Natural killer cell (primary cell): Measurements from ENCODE around the gene ZNF160. TPM values are rescaled to one million over a fixed set of nuclear protein-coding genes. Genes with fewer than 3 reads are reported as not detected.
"Not testable (repeated sequence)": the region's sequence is repeated elsewhere in the genome, so short reads cannot be mapped to it uniquely, and the experiment has no call there.

Source experiments
- ATAC-seq, 3 donors: fragments of 150-1000 bp in 2 of 3; fragments of 200-7000 bp in 1 of 3; cut with Tn5 transposase; 1 replicate in 1 of 3; 2 replicates in 2 of 3; pipeline ENCODE4 v1.10.0; 2021; ENCODE audit warnings: mild to moderate bottlenecking in 2 of 3, moderate library complexity in 2 of 3
- DNase-seq, 2 donors: peaks; one replicate each; pipeline versions ENCODE4 v3.0.0 to v3.0.0-alpha.2; 2013 to 2021; ENCODE audit warnings: mixed read lengths in 1 of 2
- H3K27ac ChIP-seq: one replicate; pipeline ENCODE4 v1.5.1; 2013; ENCODE audit warnings: mild to moderate bottlenecking, low read length
- H3K27me3 ChIP-seq: one replicate; pipeline ENCODE4 v1.6.1; 2013; ENCODE audit warnings: low read length; ENCODE audit not compliant: control insufficient read depth, insufficient read depth
- H3K36me3 ChIP-seq: one replicate; pipeline ENCODE4 v1.6.1; 2013; ENCODE audit warnings: low read length; ENCODE audit not compliant: control insufficient read depth, insufficient read depth
- H3K4me1 ChIP-seq: one replicate; pipeline ENCODE4 v1.6.1; 2013; ENCODE audit warnings: low read length; ENCODE audit not compliant: control insufficient read depth, insufficient read depth
- H3K4me3 ChIP-seq: one replicate; pipeline ENCODE4 v1.5.1; 2013; ENCODE audit warnings: low read length
- H3K9me3 ChIP-seq: one replicate; pipeline ENCODE4 v1.6.1; 2013; ENCODE audit warnings: low read length; ENCODE audit not compliant: control insufficient read depth, insufficient read depth
- H3K27ac Mint-ChIP-seq, 2 donors: one replicate each; pipeline ENCODE4 v1.8.0; 2022; ENCODE audit warnings: mild to moderate bottlenecking in 2 of 2, mixed read lengths in 2 of 2, moderate library complexity in 1 of 2
- H3K27me3 Mint-ChIP-seq, 2 donors: one replicate each; pipeline ENCODE4 v1.8.0; 2022; ENCODE audit warnings: low read depth in 2 of 2, mixed read lengths in 2 of 2
- H3K36me3 Mint-ChIP-seq: one replicate; pipeline ENCODE4 v1.8.0; 2022; ENCODE audit warnings: mixed read lengths
- H3K4me1 Mint-ChIP-seq, 2 donors: one replicate each; pipeline ENCODE4 v1.8.0; 2022; ENCODE audit warnings: mixed read lengths in 2 of 2
- H3K4me3 Mint-ChIP-seq: one replicate; pipeline ENCODE4 v1.8.0; 2022; ENCODE audit warnings: mild to moderate bottlenecking, moderate library complexity, mixed read lengths
- H3K9me3 Mint-ChIP-seq, 2 donors: one replicate each; pipeline ENCODE4 v1.8.0; 2022; ENCODE audit warnings: mixed read lengths in 2 of 2
- CTCF ChIP-seq: fragments of 200-600 bp; IDR thresholded peaks from one replicate; pipeline ENCODE4 v1.8.0; 2022; ENCODE audit warnings: antibody characterized with exemption
- WGBS: methylation state at CpG from one replicate; pipeline ENCODE4 v1.1.7; 2013; ENCODE audit warnings: missing lambda C conversion rate; ENCODE audit not compliant: insufficient coverage; 5-methylcytosine and 5-hydroxymethylcytosine counted together
- intact Hi-C: fragments of 100-400 bp; cut with micrococcal nuclease; formaldehyde crosslinking; loops from one replicate; pipeline ENCODE4 v1.14.2; 2022
- total RNA-seq, 4 donors: library from RNA; stranded (reverse); fragments of 120-200 nt in 1 of 4; gene quantifications; one replicate each; pipeline versions ENCODE4 v1.2.3 to v1.2.4, GENCODE V29; 2013 to 2022

The ZNF160 gene
- total RNA-seq, 3 donors from 2014 or later (not counting 1 experiment from before 2014, with no cell fraction given), result 43.9 to 54.9 (median 54.7) TPM

- no peak for DNase-seq
- H3K36me3 ChIP-seq, result no peaks in the 10 kb centered on the region
- peaks cover 5% of the 10 kb centered on the region for H3K27me3 ChIP-seq
- H3K4me1 Mint-ChIP-seq, result peaks cover 7 to 21% of the 10 kb centered on the region in 2 donors
- peaks cover 3 to 7% of the 10 kb centered on the region in 2 donors for H3K9me3 Mint-ChIP-seq
- no peak for ATAC-seq
- peaks cover 15% of the 10 kb centered on the region for H3K4me1 ChIP-seq
- intact Hi-C loops, result no loop called here
- H3K27me3 Mint-ChIP-seq, result no peaks in the 10 kb centered on the region
- no peak for TF ChIP-seq CTCF
- H3K4me3 ChIP-seq, result no peak overlapping the region
- H3K9me3 ChIP-seq, result peaks cover 24% of the 10 kb centered on the region
- H3K36me3 Mint-ChIP-seq, result peaks cover 18% of the 10 kb centered on the region
- 94% methylated on average over 3 of the region's 4 CpGs for WGBS
- peak overlapping the region in 1 of 2 donors; percentile 59 for H3K27ac Mint-ChIP-seq
- H3K4me3 Mint-ChIP-seq, result peak overlapping the region; percentile 69
- no peak overlapping the region for H3K27ac ChIP-seq
Observed at GRCh38 chr19:53131085-53131590, 27.9 kb upstream of the ZNF160 start.

DNA sequence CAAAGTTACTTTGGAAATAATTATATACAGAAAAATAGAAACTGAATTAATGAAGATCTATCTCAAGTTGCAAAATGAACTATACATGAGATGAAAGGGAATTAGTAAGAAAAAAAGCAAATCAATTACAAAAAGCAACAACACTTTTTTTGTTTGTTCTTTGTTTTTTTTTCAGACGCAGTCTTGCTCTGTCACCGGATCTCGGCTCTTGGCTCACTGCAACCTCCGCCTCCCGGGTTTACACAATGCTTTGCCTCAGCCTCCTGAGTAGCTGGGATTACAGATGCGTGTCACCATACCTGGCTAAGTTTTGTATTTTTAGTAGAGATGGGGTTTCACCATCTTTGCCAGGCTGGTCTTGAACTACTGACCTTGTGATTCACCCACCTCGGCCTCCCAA lies 27.3 kb upstream of the ZNF160 start:
- Mint-ChIP-seq H3K4me3 (no peak overlapping the region), H3K9me3 (peaks cover 3 to 4% of the 10 kb centered on the region in 2 donors), H3K27me3 (no peaks in the 10 kb centered on the region), H3K27ac (no peak overlapping the region), H3K4me1 (peaks cover 7 to 21% of the 10 kb centered on the region in 2 donors), H3K36me3 (peaks cover 14% of the 10 kb centered on the region)
- DNase-seq (no peak), ATAC-seq (no peak)
- Histone ChIP-seq H3K4me1 (peaks cover 15% of the 10 kb centered on the region), H3K36me3 (no peaks in the 10 kb centered on the region), H3K27ac (no peak overlapping the region), H3K9me3 (peaks cover 24% of the 10 kb centered on the region), H3K27me3 (peaks cover 5% of the 10 kb centered on the region), H3K4me3 (no peak overlapping the region)
- intact Hi-C loops, result no loop called here
- WGBS, result 98% methylated on average over 7 of the region's 7 CpGs
- TF ChIP-seq CTCF, result no peak

DNA sequence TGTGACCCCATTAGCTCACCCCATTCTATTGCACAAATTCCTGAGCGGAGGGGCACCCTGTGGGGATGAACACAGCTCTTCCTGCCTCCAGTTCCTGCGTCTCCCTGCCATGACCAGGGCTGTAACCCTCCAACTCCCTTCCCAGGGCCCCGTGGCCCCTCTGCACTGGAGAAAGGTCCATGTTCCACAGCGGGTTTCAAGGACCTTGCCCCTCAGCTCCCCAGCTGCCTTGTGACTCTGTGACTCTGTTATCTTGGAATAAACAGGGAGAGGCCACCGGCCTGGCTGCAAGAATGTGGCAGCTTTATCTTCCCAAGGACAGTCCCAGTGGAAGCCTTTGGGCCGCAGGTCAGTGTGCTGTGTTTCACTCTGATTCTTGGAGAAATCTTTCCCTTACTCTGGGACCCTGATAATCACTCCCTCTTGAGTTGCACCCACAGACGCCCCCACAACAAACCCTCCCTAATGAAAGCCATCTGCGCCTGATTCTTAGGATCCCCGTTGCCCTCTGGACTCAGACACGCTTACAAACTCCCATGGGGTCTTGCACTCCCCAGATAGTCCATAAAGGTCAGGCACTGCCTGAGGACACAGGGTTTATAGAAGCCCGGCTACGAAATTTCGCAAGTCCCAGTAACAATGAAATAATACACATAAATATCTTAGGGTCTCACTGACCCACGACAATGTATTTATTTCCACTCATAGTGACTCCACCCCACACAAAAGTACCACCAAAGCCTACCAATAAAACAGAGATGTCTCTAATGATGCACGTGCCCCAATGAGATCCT lies 23.7 kb upstream of the ZNF160 start:
- H3K27ac ChIP-seq, H3K27me3 Mint-ChIP-seq, H3K4me3 ChIP-seq, intact Hi-C loops, H3K36me3 ChIP-seq, H3K9me3 ChIP-seq, ATAC-seq, DNase-seq, H3K4me1 ChIP-seq, H3K27me3 ChIP-seq, H3K36me3 Mint-ChIP-seq, H3K9me3 Mint-ChIP-seq, H3K4me3 Mint-ChIP-seq, H3K27ac Mint-ChIP-seq: not testable (repeated sequence)
- peaks cover 4 to 17% of the 10 kb centered on the region in 2 donors for H3K4me1 Mint-ChIP-seq
- WGBS, result 87% methylated on average over 8 of the region's 15 CpGs

DNA sequence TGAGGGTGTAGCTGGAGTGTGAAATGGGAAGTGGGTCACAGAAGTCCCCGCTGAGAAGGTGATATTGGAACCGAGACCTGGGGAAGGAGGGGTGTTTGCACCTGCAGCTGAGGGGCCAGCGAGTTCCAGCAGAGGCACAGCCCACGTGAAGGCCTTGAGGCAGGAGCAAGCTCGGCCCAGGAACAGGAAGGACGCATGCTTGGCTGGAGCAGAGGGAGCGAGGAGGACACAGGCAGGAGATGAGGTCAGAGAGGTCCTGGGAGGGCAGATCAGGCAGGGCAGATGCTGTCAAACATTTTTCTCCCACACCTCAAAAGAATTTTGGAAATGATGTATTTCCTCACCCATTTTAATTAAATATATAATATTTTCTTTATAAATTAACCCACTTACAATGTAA lies 20.2 kb upstream of the ZNF160 start:
- ATAC-seq, result no peak
- no peaks in the 10 kb centered on the region for H3K4me1 ChIP-seq
- WGBS, result 91% methylated on average over 7 of the region's 7 CpGs
- Mint-ChIP-seq H3K27me3 (no peaks in the 10 kb centered on the region), H3K4me3 (no peak overlapping the region), H3K27ac (no peak overlapping the region), H3K9me3 (no peaks in the 10 kb centered on the region), H3K4me1 (peaks cover 0 to 9% of the 10 kb centered on the region in 2 donors), H3K36me3 (peaks cover 2% of the 10 kb centered on the region)
- no peaks in the 10 kb centered on the region for H3K27me3 ChIP-seq
- no peak for TF ChIP-seq CTCF
- no peak for DNase-seq
- intact Hi-C loops, result no loop called here
- H3K9me3 ChIP-seq, result no peaks in the 10 kb centered on the region
- H3K27ac ChIP-seq, result no peak overlapping the region
- H3K4me3 ChIP-seq, result no peak overlapping the region
- H3K36me3 ChIP-seq, result no peaks in the 10 kb centered on the region
